ENCODE results near the gene FAM161B. TPM values are rescaled to one million over a fixed set of nuclear protein-coding genes. Genes with fewer than 3 reads are reported as not detected.

Gene FAM161B
- total RNA-seq, 2 donors from 2014 or later = 3.3 to 3.4 TPM

DNA sequence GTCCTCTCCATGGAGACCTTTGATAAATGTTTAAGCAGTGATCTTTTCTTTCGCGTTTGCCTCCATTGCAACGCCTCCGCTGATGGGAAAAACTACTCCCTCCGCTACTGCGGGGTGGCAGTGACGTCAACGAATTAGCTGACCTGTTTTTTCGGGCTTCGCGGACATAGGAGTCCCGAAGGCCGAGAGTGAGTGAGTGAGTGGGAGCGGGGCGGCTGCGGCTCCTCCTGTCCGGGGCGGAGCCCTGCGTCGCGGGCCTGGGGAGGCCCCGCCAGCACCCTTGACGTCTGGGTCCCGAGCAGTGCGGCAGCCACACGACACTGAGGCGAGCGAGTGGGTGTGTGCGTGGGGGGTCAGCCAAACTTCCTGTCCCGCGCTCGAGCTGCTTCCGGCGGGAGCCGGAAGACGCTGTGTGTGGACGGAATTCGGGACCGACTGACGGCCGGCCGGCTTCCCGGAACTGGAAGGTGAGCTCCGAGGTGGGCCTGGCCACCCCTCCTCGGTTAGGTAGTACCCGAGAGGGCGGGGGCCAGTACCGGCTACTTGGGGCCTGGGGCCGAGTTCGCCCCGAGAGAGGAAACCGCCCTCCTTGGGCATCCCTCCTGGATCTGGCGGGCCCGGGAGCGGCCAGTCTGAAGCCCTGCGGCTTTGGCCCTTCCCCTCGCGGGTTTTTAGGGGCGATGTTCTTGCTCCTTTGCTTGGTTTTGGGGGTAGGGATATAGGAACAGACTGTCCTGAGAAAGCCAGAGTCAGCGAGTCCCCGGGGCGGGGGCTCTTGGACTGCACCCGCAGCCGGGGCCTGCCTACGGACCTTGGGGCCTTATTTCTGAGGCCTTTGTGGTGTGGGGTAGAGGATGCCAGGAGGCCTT lies 63.2 kb downstream of the FAM161B start, which contains the start of gene ZNF410:
Gene ZNF410, plus strand, starts transcription at position 411 of the 869 bp plus-strand sequence. CDS start 5,317 bp downstream, outside the sequence.
- ATAC-seq (peak; percentile 98), DNase-seq (peak; percentile 77 to 80 (median 80))
- H3K36me3 Mint-ChIP-seq (ENCODE audit: low read depth) = no peaks in the 10 kb centered on the region
- peak within 1 kb of the TSS; percentile 99 for H3K27ac Mint-ChIP-seq
- no peaks in the 10 kb centered on the region for H3K27me3 Mint-ChIP-seq
- H3K4me1 Mint-ChIP-seq = peaks cover 34% of the 10 kb centered on the region
- no peaks in the 10 kb centered on the region for H3K9me3 ChIP-seq (ENCODE audit: control insufficient read depth, low read length, poor library complexity, severe bottlenecking)
- H3K4me3 Mint-ChIP-seq = peak within 1 kb of the TSS; percentile 96

DNA sequence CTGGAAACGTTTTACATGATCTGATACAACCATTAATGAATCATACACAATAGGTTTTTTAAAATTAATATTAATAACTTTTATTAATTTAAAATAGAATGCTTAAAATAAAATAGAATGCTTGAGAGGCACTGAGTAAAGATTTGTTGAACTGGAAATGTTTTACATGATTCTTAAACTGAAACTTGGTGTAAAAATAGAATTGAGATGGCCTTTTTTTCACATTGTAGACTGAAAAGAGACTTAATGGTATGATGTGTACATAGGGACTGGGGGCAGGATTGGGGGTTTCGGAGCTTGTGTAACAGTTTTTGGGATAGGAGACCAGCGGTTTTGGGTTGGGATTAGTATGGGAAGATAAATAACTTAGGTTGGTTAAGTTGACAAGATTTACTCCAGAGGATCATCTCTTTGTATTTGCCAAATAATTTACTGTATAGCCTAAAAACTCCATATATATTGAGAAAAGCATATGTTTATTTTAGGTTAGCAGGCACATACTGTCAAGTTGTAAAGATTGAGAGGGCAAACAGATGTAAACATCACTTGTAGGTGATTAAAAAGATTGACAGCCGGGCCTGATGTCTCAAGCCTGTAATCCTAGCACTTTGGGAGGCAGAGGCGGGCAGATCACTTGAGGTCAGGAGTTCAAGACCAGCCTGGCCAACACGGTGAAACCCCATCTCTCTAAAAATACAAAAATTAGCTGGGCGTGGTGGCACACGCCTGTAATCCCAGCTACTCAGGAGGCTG lies 65.3 kb downstream of the FAM161B start:
- H3K27ac Mint-ChIP-seq = no peak overlapping the region
- H3K36me3 Mint-ChIP-seq (ENCODE audit: low read depth) = no peaks in the 10 kb centered on the region
- ATAC-seq (no peak), DNase-seq (no peak)
- peaks cover 33% of the 10 kb centered on the region for H3K4me1 Mint-ChIP-seq
- H3K4me3 Mint-ChIP-seq = peak overlapping the region; percentile 76
- H3K27me3 Mint-ChIP-seq = no peaks in the 10 kb centered on the region
- H3K9me3 ChIP-seq (ENCODE audit: control insufficient read depth, low read length, poor library complexity, severe bottlenecking) = no peaks in the 10 kb centered on the region

Other genes with a start within 250 kb of the FAM161B start
- gene PNMA1, start 235.7 kb downstream of the FAM161B start, total RNA-seq = 10 to 100 TPM; 42.0 to 53.7 TPM
- 1 to 10 TPM; 1.3 to 1.4 TPM for gene PTGR2, start 98.3 kb downstream of the FAM161B start, total RNA-seq
- gene ZNF410, start 63.2 kb downstream of the FAM161B start, total RNA-seq = 10 to 100 TPM; 92.7 to 97.8 TPM
- 10 to 100 TPM; 28.0 to 29.6 TPM for gene COQ6, start 208 bp upstream of the FAM161B start, total RNA-seq
- 1 to 10 TPM; 8.3 to 8.9 TPM for gene ENTPD5, start 69.2 kb upstream of the FAM161B start, total RNA-seq
- 1 to 10 TPM; 2.5 to 2.8 TPM for gene BBOF1, start 69.3 kb upstream of the FAM161B start, total RNA-seq
- gene ALDH6A1, start 134.4 kb upstream of the FAM161B start, total RNA-seq = 1 to 10 TPM; 7.8 to 8.9 TPM
- 10 to 100 TPM in 1 of 2 donors, 1 to 10 TPM in 1; 7.6 to 10.5 TPM for gene LIN52, start 134.9 kb upstream of the FAM161B start, total RNA-seq

Measured in T-helper 17 cell (primary cell).